HG03108 (cell line): ENCODE data around the gene CNTN6.
A peak's percentile ranks its signal among the peaks of the same experiment; 100 is the strongest.
"Not testable (repeated sequence)": the region's sequence is repeated elsewhere in the genome, so short reads cannot be mapped to it uniquely, and the experiment has no call there.

ENCODE experiments used
- ATAC-seq: cut with Tn5 transposase; IDR thresholded peaks from one replicate; pipeline ENCODE4 v1.9.1; 2021; ENCODE audit warnings: moderate library complexity; ENCODE audit not compliant: unreplicated experiment

CNTN6 gene

GRCh38 chr3:1272546-1273265, 179.9 kb downstream of the CNTN6 start:
- no peak for ATAC-seq

GRCh38 chr3:1275495-1275894, 182.7 kb downstream of the CNTN6 start:
- ATAC-seq, result no peak

DNA sequence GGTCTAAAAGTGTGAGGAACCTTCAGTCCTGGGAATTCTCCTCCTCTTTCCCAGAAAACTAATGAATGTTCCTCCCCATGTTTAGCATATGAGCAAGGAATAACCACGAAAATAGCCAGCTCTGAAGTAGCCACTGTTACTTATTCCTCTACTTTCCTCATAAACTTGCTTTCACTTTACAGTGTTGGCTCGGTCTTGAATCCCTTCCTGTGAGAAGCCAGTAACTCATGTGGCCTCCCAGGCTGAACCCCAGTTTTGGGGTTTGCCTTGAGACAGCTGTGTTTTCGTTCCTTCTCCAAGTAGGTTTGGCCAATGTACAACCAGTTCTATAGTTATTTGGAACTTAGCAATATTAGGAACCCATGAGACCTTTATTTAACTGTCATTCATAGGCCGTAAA, 195.0 kb downstream of the CNTN6 start:
- no peak for ATAC-seq

DNA sequence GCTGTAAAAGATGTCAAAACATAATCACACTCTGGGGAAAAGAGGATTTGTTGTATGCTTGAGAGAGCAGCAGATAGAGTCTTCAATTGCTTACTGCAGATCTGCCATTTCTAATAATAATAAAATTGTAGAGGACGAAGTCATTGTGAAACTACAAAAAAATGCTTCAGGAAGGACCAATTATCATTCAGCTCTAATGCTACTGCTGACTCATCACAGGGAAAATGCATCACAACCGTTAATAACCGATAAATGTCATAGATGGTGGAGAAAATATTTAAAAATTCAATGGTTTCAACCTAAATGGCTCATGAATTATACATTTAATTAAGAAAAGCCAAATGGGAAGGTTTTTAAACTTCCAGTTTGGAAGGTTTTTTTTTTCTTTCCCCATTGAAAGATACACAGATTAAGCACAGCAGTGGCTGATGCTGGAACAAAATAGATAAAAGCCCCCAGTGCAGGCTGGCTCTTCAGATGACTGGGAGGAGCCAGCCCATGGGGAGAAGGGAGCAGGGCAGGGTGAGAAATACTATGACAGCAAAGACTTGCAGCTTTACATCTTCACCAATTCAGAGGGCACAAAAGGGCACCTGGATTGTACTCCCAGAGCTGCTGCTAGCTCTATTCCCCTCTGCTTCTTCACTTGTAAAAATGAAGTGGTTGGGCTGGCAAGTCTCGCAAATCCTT, 196.1 kb downstream of the CNTN6 start:
- no peak for ATAC-seq

DNA sequence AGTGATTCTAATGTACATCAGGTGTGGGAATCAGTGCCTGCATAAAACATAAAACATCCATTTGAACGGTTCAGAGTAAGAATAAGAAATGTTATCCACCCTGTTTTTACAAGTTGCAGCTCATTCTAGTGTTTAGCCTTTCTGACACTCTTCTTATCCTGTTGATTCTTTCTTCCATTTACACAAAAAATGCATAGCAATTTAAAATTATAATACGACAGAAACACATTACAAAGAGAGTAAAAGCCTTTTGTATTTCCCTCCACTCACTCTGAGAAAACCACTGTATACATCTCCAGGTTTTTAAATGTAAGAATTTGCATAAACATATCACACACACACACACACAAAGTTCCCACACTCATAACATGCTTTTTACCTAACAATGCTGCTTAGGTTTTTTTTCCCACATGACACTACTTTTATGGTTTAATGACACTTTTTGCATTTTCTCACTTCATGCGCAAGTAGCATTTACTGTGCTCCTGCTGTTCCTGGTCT, 199.8 kb downstream of the CNTN6 start:
- ATAC-seq, result no peak

- no peak for ATAC-seq
Measured at GRCh38 chr3:1294586-1294985, 201.8 kb downstream of the CNTN6 start.

GRCh38 chr3:1318296-1319005, 225.6 kb downstream of the CNTN6 start:
- no peak for ATAC-seq

DNA sequence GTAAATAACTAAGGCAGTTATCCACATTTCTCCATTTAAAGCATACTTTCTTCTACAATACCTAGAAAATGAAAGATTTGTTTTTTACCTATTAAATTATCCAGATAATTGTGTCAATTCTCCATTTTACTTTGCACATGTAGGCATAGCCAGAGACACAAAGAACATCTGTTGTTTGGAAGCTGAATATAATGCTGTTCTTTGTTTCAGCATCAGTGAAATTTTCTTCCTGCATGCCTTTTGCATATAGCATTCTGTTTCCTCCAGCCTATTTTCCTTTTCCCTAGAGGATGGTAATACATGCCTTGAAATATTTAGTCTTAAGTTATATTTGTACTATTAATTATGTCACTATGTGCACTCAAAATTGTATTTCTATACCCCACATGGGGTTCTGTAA, 233.7 kb downstream of the CNTN6 start:
- no peak for ATAC-seq

GRCh38 chr3:1330107-1330506, 237.3 kb downstream of the CNTN6 start:
- no peak for ATAC-seq

DNA sequence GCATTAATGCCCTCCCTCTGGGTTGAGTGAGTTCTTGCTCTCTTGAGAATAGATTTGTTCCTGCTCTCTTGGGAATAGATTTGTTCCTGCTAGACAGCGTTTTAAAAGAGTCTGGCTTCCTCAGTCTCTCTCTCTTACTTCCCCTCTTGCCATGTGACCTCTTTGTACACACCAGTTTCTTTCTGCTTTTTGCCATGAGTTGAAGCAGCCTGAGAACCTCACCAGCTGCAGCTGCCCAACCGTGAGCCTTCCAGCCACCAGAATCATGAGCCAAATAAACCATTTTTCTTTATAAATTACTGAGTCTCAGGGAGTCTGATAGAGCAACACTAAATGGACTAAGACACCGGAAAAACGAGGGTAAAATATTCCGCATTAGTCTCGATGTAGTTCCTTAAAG, 253.6 kb downstream of the CNTN6 start:
- no peak for ATAC-seq

- no peak for ATAC-seq
Measured at GRCh38 chr3:1348547-1348946, 255.7 kb downstream of the CNTN6 start.

DNA sequence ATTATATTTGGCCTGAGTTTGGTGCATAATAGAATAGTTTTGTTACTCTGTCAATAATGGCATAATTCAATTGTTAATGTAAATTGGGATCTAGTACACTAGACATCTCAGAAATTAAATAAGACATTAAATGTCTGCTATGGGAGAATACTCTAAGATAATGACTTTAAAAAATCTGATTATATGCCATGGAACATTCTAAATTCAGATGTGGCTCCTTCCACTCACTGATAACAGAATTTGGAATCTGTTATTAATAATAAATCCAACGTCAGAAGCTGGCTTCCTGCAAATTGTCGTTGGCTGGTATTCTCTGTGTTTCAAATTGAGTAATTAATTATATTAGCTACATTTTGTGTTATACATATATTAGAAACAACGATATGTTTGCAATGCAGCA, 258.1 kb downstream of the CNTN6 start:
- ATAC-seq, result no peak

GRCh38 chr3:1355691-1356090, 262.9 kb downstream of the CNTN6 start:
- no peak for ATAC-seq

GRCh38 chr3:1356101-1356500, 263.3 kb downstream of the CNTN6 start:
- no peak for ATAC-seq

GRCh38 chr3:1365528-1365927, 272.7 kb downstream of the CNTN6 start:
- no peak for ATAC-seq

DNA sequence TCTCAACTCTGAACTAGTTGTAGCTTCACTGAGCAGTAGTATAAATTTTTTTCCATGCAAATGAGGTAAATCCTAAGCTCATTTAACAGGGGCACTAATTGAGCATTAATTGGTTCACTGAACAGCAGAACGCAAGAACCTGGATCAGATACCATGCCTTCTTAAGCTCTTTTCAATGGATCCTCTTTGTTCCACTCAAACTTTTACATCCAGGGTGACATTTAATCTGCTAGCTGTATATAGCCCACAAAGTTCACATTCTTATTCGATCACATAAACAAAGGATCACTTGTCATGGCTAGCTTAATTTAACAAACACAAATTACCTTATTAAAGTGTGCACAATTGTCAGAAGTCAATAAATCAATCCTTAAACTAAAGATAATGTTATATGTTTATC, 281.6 kb downstream of the CNTN6 start:
- ATAC-seq, result no peak

- no peak for ATAC-seq
Measured at GRCh38 chr3:1375145-1375544, 282.3 kb downstream of the CNTN6 start.

- ATAC-seq, result peak; percentile 76
Measured at GRCh38 chr3:1380926-1381646, 288.3 kb downstream of the CNTN6 start.

- ATAC-seq, result peak; percentile 28
Measured at GRCh38 chr3:1381647-1382036, 288.8 kb downstream of the CNTN6 start.

DNA sequence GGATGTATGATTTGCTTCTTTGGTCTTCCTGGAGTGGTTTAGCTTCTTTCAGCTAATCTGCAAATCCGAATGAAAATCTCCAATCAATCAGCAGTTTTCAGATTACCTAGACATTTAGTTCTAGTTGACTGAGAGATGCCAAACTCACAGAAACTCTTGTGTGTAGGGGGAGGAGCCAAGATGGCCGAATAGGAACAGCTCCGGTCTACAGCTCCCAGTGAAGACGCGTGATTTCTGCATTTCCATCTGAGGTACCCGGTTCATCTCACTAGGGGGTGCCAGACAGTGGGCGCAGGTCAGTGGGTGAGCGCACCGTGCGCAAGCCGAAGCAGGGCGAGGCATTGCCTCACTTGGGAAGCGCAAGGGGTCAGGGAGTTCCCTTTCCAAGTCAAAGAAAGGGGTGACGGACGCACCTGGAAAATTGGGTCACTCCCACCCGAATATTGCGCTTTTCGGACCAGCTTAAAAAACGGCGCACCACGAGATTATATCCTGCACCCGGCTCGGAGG, 294.6 kb downstream of the CNTN6 start:
- ATAC-seq, result not testable (repeated sequence)

GRCh38 chr3:1394188-1394587, 301.4 kb downstream of the CNTN6 start:
- ATAC-seq, result no peak
